ENCODE measurements around the gene EFNA2. TPM values are rescaled to one million over a fixed set of nuclear protein-coding genes. Genes with fewer than 3 reads are reported as not detected.

EFNA2 gene
- total RNA-seq, 1 experiment from 2014 or later, result 48.5 TPM

DNA sequence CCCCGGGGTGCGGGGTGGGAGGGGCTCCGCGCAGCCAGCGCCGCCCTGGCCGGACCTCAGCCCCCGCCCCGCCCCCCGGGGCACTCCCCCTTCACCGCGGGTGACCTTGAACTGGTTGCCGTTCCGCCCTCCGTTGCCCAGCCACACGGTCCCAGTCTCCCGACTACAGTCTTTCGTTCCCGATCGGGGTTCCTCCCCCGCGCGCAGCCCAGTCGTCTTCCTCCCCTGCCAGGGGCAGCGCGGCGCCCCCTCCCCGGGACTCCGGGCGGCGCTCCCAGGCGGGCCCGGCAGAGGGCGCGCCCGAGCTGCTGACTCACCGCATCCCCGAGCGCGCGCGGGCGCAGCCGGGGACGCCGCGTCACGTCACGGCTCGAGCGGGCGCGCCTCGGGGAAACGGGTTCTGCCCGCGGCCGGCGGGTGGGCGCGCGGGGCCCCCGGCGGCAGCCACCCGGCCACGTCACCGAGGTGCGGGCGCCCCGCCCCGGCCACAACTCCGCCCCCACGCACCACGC lies 36.8 kb upstream of the EFNA2 start:
- no peak for DNase-seq (ENCODE audit: low spot score)

DNA sequence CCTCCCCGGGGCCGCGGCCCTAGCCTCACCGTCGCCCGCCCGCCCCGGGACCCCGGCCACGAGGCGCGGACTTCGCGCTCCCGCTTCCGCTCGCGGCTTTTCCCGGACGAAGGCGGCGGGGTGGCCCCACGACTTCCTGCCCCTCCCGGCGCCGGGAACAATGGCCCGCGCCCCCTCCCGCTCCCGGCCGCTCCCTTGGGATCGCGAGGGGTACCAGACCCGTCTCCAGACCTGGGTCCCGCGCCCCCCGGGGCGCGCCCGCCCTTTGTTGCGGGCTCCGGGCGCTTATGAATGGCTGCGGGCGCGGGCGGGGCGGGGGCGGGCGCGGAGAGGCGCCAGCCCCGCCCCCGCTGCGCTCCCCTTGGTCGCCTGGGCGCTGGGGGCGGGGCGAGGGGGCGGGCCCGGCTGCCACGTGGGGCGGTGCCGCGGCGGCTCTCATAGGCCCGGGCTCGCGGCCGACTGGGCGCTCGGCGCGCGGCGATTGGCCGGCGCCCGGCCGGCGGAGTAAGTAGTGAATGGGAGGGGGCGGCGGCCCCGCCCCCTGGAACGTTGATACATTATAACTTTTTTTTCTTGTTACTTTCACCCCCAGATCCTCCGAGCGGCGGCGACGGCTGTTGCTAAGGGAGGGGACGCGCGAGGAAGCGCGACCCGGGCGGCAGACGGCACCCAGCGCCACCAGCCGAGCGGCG lies 36.2 kb upstream of the EFNA2 start:
- peak; percentile 89 for DNase-seq (ENCODE audit: low spot score)

DNA sequence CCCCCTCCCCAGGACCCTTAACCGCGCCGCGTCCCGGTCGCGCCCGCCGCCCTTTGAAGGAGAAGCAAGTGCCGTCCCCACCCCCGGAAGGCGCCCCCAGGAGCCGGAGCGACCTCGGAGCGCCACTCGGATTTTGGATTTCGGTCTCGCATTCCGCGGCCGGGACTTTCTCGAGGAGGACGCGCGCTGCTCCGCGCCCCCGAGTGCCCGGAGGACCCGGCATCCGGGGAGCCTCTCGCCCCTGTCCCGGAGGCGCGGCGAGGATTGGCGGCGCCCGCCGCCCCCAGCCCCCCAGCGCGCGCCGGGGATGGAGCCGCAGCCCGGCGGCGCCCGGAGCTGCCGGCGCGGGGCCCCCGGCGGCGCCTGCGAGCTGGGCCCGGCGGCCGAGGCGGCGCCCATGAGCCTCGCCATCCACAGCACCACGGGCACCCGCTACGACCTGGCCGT lies 35.7 kb upstream of the EFNA2 start:
- no peak for DNase-seq (ENCODE audit: low spot score)

- DNase-seq (ENCODE audit: low spot score), result no peak
These were observed 35.0 kb upstream of the EFNA2 start for GRCh38 chr19:1250437-1251260.

GRCh38 chr19:1251330-1252220 lies 34.1 kb upstream of the EFNA2 start:
- DNase-seq (ENCODE audit: low spot score), result peak; percentile 65

GRCh38 chr19:1252221-1252820 lies 33.4 kb upstream of the EFNA2 start:
- DNase-seq (ENCODE audit: low spot score), result peak; percentile 69

DNA sequence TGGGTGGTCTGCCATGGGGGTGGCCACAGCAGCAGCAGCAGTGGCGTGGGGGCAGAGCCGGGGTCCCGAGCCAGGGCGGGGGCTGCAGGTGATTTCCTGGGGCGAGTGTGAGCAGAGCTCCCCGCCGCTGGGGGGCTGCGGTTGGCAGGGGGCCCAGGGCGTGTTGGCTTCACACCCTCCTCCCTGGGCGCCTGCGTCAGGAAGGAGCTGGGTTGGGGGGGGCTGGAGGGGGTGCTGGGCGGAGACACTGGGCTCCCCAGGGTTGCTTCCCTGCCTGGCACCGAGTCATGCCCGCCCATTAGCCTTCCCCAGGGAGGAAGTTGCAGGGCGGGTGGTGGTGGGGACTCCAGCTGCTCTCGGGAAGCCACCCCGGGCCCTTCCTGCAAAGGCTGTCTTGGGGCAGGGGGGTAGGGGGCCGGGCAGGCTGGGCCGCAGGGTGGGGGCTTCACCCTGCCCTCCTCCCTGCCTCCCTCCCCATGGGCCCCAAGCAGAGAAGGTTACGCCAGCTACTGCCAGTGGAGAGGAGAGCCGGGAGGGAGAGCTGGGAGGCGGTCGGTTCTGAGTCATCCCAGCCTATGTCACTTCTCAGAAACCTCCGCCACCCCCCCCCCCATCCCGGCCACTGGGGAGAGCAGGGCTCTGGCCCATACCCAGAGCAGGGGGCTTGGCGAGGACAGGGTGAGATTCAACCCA lies 32.7 kb upstream of the EFNA2 start:
- DNase-seq (ENCODE audit: low spot score), result peak; percentile 78

- peak; percentile 68 for DNase-seq (ENCODE audit: low spot score)
These were observed 32.1 kb upstream of the EFNA2 start for GRCh38 chr19:1253514-1254080.

DNA sequence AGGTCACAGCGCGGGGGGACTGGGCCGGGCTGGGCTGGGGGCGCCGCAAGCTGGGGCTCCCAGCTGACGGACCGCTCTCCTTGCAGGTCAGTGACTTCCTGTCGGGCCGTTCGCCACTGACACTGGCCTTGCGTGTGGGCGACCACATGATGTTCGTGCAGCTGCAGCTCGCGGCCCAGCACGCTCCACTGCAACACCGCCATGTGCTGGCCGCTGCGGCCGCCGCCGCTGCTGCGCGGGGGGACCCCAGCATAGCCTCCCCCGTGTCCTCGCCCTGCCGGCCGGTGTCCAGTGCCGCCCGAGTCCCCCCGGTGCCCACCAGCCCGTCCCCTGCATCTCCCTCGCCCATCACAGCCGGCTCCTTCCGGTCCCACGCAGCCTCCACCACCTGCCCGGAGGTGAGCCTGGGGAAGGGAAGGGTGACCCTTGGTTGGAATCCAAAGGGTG lies 31.6 kb upstream of the EFNA2 start:
- DNase-seq (ENCODE audit: low spot score), result peak; percentile 4

DNA sequence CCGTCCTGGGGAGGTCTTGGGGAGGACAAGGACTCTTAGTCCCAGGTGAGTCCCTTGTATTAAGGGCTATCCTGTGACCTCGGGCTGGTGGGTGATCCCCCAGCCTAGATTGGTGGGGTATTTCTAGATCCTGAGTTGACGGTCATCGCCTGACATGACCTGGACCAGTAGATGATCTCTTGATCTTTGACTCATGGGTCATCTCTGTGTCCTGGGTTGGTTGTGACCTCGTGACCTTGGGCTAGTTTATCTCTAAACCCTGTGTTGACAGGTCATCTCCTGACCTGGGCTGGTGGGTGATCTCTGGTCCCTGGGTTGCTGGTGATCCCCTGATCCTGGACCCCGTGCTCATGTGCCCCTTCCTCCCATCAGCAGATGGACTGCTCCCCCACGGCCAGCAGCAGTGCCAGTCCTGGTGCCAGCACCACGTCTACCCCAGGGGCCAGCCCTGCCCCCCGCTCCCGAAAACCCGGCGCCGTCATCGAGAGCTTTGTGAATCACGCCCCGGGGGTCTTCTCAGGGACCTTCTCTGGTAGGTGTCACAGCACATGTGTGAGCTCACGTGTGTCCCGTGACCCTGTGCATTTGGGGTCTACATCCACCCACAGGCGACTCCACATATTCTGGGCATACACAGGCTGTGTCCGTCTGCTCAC lies 31.0 kb upstream of the EFNA2 start:
- DNase-seq (ENCODE audit: low spot score), result no peak

DNA sequence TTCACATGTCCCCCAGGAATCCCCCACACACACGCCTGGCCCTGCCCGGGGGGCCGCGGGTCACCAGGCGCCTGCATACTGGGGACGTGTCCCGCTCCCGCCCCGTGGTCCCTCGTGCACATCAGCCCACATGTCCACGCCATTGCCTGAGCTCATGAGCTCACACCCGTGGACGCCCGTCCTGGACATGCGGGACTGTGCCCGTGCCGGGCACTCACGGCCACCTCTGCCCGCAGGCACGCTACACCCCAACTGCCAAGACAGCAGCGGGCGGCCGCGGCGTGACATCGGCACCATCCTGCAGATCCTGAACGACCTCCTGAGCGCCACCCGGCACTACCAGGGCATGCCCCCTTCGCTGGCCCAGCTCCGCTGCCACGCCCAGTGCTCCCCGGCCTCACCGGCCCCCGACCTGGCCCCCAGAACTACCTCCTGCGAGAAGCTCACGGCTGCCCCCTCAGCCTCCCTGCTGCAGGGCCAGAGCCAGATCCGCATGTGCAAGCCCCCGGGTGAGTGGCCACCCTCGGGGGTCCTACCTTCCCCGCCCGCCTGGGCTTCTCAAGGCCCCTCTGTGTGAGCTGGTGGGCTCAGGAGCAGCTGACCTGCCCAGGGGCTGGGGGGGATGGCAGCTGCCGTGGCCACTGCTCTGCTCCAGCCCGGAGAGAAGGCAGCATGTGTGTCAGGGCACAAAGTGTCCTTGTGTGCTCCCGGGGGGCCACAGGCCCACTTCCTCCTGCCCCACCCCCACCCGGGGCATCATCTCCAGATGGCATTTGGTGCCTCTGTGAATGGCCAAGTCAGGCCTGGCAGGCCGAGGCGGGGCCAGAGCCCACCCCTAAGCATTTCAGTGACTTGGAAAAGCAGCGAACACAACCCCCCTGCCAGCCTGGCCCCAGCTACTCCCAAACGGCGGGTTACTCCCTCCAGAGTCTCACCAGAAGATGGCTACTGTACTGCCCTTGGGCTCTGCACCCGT lies 30.2 kb upstream of the EFNA2 start:
- DNase-seq (ENCODE audit: low spot score), result no peak

DNA sequence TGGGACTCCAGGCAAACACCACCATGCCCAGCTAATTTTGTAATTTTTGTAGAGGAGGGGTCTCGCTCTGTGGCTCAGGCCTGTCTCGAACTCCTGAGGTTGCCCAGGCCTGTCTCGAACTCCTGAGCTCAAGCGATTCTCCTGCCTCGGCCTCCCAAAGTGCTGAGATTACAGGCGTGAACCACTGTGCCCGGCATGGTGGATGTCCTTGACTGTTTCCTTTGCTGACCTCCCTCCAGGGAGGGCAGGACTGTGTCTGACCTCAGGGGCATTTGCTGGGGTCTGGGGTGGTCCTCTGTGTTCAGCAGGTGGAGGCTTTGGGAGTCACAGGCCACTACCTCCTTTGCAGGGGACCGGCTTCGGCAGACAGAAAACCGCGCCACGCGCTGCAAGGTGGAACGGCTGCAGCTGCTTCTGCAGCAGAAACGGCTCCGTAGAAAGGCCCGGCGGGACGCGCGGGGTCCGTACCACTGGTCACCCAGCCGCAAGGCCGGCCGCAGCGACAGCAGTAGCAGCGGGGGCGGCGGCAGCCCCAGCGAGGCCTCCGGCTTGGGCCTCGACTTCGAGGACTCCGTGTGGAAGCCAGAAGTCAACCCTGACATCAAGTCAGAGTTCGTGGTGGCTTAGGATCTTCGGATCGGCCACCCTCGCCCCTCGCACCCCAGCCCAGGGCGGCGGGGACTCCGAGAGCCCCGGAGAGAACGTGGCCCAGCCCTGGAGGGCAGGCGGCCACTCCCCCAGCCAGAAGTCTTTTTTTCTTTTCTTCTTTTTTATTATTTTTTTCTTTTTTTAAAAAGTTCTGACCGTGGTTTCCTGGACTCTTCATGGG lies 28.8 kb upstream of the EFNA2 start:
- no peak for DNase-seq (ENCODE audit: low spot score)

DNA sequence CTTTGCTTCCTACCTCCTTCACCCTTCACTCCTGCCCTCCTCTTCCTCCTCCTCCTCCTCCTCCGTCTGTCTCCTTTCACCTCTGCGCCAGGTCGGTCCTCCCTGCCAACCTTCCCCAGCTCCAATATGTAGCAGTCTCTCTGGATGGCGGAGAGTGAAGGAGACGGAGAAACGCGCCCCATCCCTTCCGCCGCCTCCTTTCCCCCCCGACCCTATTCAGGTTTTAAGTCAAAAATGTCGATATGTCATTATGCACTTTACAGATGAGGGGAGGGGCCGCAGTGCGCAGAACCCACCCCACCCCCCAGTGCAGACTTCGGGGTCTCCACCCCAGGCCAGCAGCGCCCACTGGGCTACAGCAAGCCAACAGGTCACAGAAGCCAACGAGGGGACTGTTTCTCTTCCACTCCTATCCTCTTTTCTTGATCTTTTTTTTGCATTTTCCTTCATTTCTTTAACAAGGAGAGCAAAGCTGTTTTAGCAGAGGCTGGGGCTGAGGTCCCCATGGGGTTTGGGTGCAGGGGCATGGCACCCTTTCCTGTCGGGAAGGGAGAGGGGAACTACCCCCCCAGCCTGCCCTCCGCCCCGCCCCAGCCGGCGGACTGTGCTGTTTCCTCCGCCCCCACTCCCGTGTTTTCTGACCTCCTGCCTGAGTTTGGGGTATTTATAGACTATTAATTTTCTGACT lies 28.1 kb upstream of the EFNA2 start:
- no peak for DNase-seq (ENCODE audit: low spot score)

DNA sequence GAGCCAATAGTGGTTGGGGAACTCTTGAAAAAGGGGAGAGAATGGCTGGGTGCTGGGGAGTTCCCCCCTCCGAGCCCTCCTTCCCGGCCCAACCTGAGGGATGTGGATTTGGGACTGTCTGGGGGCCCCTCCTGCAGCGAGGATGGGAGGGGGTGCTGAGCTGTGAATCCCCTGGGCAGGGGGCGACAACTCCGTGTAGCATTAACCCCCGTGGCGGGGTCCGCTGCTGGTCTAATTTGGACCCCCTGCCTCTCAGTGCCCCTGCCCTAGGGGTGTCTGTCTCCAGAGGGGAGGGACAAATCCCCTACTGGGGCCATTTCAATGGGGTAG lies 27.5 kb upstream of the EFNA2 start:
- DNase-seq (ENCODE audit: low spot score), result no peak

DNA sequence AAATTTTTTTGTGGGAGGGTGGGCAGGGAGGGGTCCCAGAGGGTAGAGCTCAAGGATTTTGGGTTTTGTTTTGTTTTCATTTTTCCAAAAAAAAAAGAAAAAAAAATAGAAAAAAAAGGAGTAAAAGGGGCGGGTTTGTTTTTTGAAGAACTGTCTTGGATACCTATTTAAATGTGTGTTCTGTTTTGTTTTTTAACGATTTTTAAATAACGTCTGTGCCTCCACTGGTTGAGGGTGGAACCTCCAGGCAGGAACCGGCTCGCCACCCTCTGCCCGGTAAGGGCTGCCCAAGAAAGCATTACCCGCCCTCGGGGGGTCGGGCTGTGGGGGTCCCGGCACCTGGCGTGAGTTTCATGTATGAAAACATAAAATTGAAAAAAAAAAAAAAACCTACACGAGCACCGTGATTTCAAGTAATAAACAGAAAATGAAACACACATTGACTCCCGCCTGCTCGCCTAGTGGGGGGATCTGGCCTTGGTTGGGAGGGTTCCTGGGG lies 26.9 kb upstream of the EFNA2 start:
- no peak for DNase-seq (ENCODE audit: low spot score)

DNA sequence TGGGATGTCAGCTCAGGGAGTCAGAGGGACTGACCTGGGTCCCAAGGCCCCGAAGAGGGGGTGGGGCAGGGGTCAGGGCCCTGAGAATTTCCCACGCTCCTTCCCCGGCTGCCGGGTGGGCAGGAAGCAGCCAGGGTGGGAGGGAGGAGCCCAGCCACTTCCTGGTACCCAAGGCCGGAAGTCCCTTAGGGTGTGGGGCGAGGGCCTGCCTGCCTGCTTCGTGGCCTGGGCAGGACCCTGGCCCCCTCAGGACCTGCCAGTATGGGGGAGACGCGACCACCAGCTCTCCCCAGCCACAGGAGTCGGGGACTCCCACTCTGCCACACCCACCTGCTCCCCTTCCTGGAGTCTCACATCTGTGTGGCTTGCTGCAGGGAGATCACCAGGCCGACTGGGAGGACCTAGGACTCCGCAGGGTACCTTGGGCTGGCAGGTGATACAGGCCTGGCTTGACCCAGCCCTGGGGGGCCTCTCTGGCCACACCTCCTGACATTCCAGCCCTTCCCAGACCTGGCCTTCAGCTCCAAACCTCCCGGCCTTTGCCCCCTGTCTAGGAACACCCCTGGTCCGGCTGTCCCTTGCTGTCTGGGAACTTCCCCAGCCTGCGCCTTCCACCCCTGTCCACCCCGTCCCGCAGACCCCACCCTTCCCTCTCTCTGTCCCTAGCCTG lies 26.3 kb upstream of the EFNA2 start:
- DNase-seq (ENCODE audit: low spot score), result peak; percentile 72

All from HT-29 (cell line).